ENCODE data around the gene MEAF6. TPM values are rescaled to one million over a fixed set of nuclear protein-coding genes. Genes with fewer than 3 reads are reported as not detected.

MEAF6 gene
- polyA plus RNA-seq, 1 of the 3 experiments (the other 2 are of a cell fraction): 60.5 TPM

- no peaks in the 10 kb centered on the region for H3K9me2 ChIP-seq
- ChIA-PET CTCF (no interaction called here), POLR2A (no interaction called here)
- WGBS (ENCODE audit: low lambda C conversion rate): 67% methylated on average over 5 of the region's 5 CpGs
- H3K4me3 ChIP-seq (ENCODE audit: low read depth in 2 of 2, low read length in 1 of 2): no peak overlapping the region
- no peaks in the 10 kb centered on the region for H3K9me3 ChIP-seq
- H3K4me1 ChIP-seq (ENCODE audit: control insufficient read depth in 1 of 2, insufficient read depth in 2 of 2, low read depth in 1 of 2, low read length in 1 of 2): 0 out of 4 replicates have a peak, but pooled peaks cover 0 to 3% of the 10 kb centered on the region in 2 experiments
- H3K79me2 ChIP-seq (ENCODE audit: insufficient read depth): peaks cover 92% of the 10 kb centered on the region
- TF ChIP-seq EZH2phosphoT487 (IDR thresholded peaks at IDR 0.05; ENCODE audit: borderline replicate concordance, low read depth) (no peak), JUND (IDR thresholded peaks at IDR 0.05) (no peak), FOXM1 (IDR thresholded peaks at IDR 0.05; ENCODE audit: low read depth) (no peak), USF2 (IDR thresholded peaks at IDR 0.05; ENCODE audit: borderline replicate concordance, low read depth, low read length) (no peak)
- no peaks in the 10 kb centered on the region for H3K27me3 ChIP-seq (ENCODE audit: insufficient read depth)
- peaks cover 48 to 64% of the 10 kb centered on the region in 2 experiments for H3K36me3 ChIP-seq (replicated peaks in 1 of 2; ENCODE audit: control insufficient read depth in 1 of 2, insufficient read depth in 2 of 2, low read length in 1 of 2)
- no peak overlapping the region for H2AFZ ChIP-seq (ENCODE audit: low read depth)
- H3K27ac ChIP-seq (ENCODE audit: low read depth in 2 of 2, low read length in 1 of 2): no peak overlapping the region
- no peak overlapping the region for H3K9ac ChIP-seq
- H3K4me2 ChIP-seq: no peak overlapping the region
- no peak for DNase-seq
- 0 out of 2 replicates have a peak, but pooled peaks cover 7% of the 10 kb centered on the region for H4K20me1 ChIP-seq (ENCODE audit: insufficient read depth)
- peaks cover 12% of the 10 kb centered on the region for H3F3A ChIP-seq (replicated peaks; ENCODE audit: insufficient read depth)
Measured at GRCh38 chr1:37545019-37545418, 30.5 kb upstream of the MEAF6 start.

- H3K4me3 ChIP-seq (ENCODE audit: low read depth in 2 of 2, low read length in 1 of 2): no peak overlapping the region
- TF ChIP-seq TCF12 (IDR thresholded peaks at IDR 0.05) (no peak), RCOR1 (IDR thresholded peaks at IDR 0.05; ENCODE audit: low read length) (no peak), ZBTB33 (IDR thresholded peaks at IDR 0.05; ENCODE audit: borderline replicate concordance, low read depth) (no peak), TAF1 (IDR thresholded peaks at IDR 0.05; ENCODE audit: borderline replicate concordance, low read depth, low read length) (no peak), CHD2 (IDR thresholded peaks at IDR 0.05; ENCODE audit: low read length, partially characterized antibody) (no peak), IRF3 (IDR thresholded peaks at IDR 0.05; ENCODE audit: low read depth, low read length) (no peak), NRF1 (IDR thresholded peaks at IDR 0.05; ENCODE audit: low read depth, low read length) (no peak), YY1 (IDR thresholded peaks at IDR 0.05; ENCODE audit: low read depth) (no peak), FOXM1 (IDR thresholded peaks at IDR 0.05; ENCODE audit: low read depth) (no peak), FOXJ3 (CRISPR knock-in tag; IDR thresholded peaks at IDR 0.05) (no peak), USF1 (IDR thresholded peaks at IDR 0.05; ENCODE audit: borderline replicate concordance, low read depth) (no peak), TEAD4 (IDR thresholded peaks at IDR 0.05; ENCODE audit: borderline replicate concordance, insufficient read depth) (no peak), PBX3 (IDR thresholded peaks at IDR 0.05) (no peak)
- no peak overlapping the region for H3K27ac ChIP-seq (ENCODE audit: low read depth in 2 of 2, low read length in 1 of 2)
- H3K9me3 ChIP-seq: no peaks in the 10 kb centered on the region
- no peak overlapping the region for H2AFZ ChIP-seq (ENCODE audit: low read depth)
- H3K9me2 ChIP-seq: no peaks in the 10 kb centered on the region
- DNase-seq: no peak
- 0 out of 2 replicates have a peak, but pooled peaks cover 3% of the 10 kb centered on the region for H4K20me1 ChIP-seq (ENCODE audit: insufficient read depth)
- ChIA-PET CTCF (no interaction called here), POLR2A (no interaction called here)
- H3K27me3 ChIP-seq (ENCODE audit: insufficient read depth): no peaks in the 10 kb centered on the region
- no peaks in the 10 kb centered on the region for H3K4me1 ChIP-seq (ENCODE audit: control insufficient read depth in 1 of 2, insufficient read depth in 2 of 2, low read depth in 1 of 2, low read length in 1 of 2)
- H3K79me2 ChIP-seq (ENCODE audit: insufficient read depth): peaks cover 88% of the 10 kb centered on the region
- H3K4me2 ChIP-seq: no peak overlapping the region
- 99% methylated on average over 21 of the region's 21 CpGs for WGBS (ENCODE audit: low lambda C conversion rate)
- peaks cover 49 to 64% of the 10 kb centered on the region in 2 experiments for H3K36me3 ChIP-seq (replicated peaks in 1 of 2; ENCODE audit: control insufficient read depth in 1 of 2, insufficient read depth in 2 of 2, low read length in 1 of 2)
- no peak overlapping the region for H3K9ac ChIP-seq
- peaks cover 7% of the 10 kb centered on the region for H3F3A ChIP-seq (replicated peaks; ENCODE audit: insufficient read depth)
Measured at GRCh38 chr1:37544530-37544929, 30.0 kb upstream of the MEAF6 start.

Data from SK-N-SH (cell line).